Endothelial cell of umbilical vein (primary cell): ENCODE measurements around the gene ATP6V1A.

Source experiments
- EZH2 ChIP-seq: IDR thresholded peaks from 2 replicates; pipeline ENCODE4 v1.6.1; 2012; ENCODE audit warnings: borderline replicate concordance, low read depth, mild to moderate bottlenecking, moderate library complexity, low read length, inconsistent platforms; ENCODE audit not compliant: severe bottlenecking
- FOS ChIP-seq: IDR thresholded peaks from 2 replicates; pipeline ENCODE4 v1.6.1; 2011; ENCODE audit warnings: mild to moderate bottlenecking, low read length, moderate library complexity, borderline replicate concordance; ENCODE audit not compliant: insufficient read depth
- GATA2 ChIP-seq: IDR thresholded peaks from 2 replicates; pipeline ENCODE4 v1.7.0; 2011; ENCODE audit warnings: low read depth, mild to moderate bottlenecking, moderate library complexity, mixed read lengths, low read length; ENCODE audit not compliant: insufficient read length, insufficient read depth
- POLR2A ChIP-seq: IDR thresholded peaks from 2 replicates; pipeline ENCODE4 v1.6.1; 2012; ENCODE audit warnings: low read depth, mild to moderate bottlenecking, control low read depth, low read length
- POLR2AphosphoS5 ChIP-seq: IDR thresholded peaks from 2 replicates; pipeline ENCODE4 v1.6.1; 2012; ENCODE audit warnings: low read depth, mild to moderate bottlenecking, control low read depth, low read length, moderate library complexity; ENCODE audit not compliant: insufficient read depth
- TF ChIP-seq, protein P1 (sequence below), 2 donors: IDR thresholded peaks; 1 replicate in 1 of 2; 2 replicates in 1 of 2; pipeline ENCODE4 v1.5.1; 2011; ENCODE audit warnings: low read length in 2 of 2, mild to moderate bottlenecking in 2 of 2, moderate library complexity in 2 of 2, control low read depth in 1 of 2, inconsistent platforms in 1 of 2, low read depth in 1 of 2; ENCODE audit not compliant: insufficient read depth in 1 of 2; ENCODE audit errors: extremely low read depth in 1 of 2
- TF ChIP-seq, protein P2 (sequence below): IDR thresholded peaks from 2 replicates; pipeline ENCODE4 v1.6.1; 2011; ENCODE audit not compliant: insufficient read depth, insufficient read length

DNA sequence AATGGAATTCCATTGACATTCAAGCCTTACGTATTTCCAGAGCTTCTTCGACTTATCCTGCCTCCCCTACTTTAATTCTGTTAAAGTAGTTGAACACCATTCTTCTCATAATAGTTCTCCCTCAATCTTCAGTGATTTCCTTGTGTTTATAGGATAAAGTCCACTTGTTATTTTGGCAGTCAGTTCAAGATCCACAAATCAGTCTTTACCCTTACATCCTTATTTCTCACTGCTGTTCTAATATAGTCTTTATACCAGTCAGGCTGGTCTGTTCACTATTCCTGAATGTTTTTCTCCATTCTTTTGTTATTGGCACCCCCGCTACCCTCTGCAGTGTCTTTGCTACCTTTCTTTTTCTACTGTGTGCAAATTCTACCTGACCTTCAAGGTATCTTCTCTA, 29.7 kb downstream of the ATP6V1A start:
- TF ChIP-seq, protein P1, sequence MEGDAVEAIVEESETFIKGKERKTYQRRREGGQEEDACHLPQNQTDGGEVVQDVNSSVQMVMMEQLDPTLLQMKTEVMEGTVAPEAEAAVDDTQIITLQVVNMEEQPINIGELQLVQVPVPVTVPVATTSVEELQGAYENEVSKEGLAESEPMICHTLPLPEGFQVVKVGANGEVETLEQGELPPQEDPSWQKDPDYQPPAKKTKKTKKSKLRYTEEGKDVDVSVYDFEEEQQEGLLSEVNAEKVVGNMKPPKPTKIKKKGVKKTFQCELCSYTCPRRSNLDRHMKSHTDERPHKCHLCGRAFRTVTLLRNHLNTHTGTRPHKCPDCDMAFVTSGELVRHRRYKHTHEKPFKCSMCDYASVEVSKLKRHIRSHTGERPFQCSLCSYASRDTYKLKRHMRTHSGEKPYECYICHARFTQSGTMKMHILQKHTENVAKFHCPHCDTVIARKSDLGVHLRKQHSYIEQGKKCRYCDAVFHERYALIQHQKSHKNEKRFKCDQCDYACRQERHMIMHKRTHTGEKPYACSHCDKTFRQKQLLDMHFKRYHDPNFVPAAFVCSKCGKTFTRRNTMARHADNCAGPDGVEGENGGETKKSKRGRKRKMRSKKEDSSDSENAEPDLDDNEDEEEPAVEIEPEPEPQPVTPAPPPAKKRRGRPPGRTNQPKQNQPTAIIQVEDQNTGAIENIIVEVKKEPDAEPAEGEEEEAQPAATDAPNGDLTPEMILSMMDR (IDR thresholded peaks at IDR 0.05; ENCODE audit: extremely low read depth in 1 of 2, insufficient read depth in 1 of 2, low read depth in 1 of 2, low read length in 2 of 2) = no peak
- no peak for TF ChIP-seq POLR2AphosphoS5
- TF ChIP-seq POLR2A = no peak
- TF ChIP-seq EZH2 = no peak
- TF ChIP-seq GATA2 = no peak
- TF ChIP-seq, protein P2, sequence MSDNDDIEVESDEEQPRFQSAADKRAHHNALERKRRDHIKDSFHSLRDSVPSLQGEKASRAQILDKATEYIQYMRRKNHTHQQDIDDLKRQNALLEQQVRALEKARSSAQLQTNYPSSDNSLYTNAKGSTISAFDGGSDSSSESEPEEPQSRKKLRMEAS = no peak
- no peak for TF ChIP-seq FOS
